Measurements from ENCODE around the gene THUMPD3. TPM values are rescaled to one million over a fixed set of nuclear protein-coding genes. Genes with fewer than 3 reads are reported as not detected.
A peak's percentile ranks its signal among the peaks of the same experiment; 100 is the strongest.

THUMPD3 gene
- total and polyA plus RNA-seq, 2 of the 13 experiments (the other 11 are each of a cell fraction or from before 2014, with no cell fraction given): 31.2 to 44.1 TPM

GRCh38 chr3:9402410-9403228, 39.8 kb downstream of the THUMPD3 start (continued):
- TF ChIP-seq ZNF530 (CRISPR knock-in tag; IDR thresholded peaks at IDR 0.05; ENCODE audit: low read depth): no peak
- TF ChIP-seq CCDC6 (CRISPR knock-in tag; IDR thresholded peaks at IDR 0.05): no peak
- 0 out of 2 replicates have a peak, but pooled peaks have one; percentile 39 for TF ChIP-seq HMG20B (CRISPR knock-in tag; conservative IDR thresholded peaks at IDR 0.05)
- TF ChIP-seq ZNF101 (CRISPR knock-in tag; IDR thresholded peaks at IDR 0.05; ENCODE audit: borderline replicate concordance, low read depth): no peak
- no peak for TF ChIP-seq ZKSCAN5 (CRISPR knock-in tag; IDR thresholded peaks at IDR 0.05)
- no peak for TF ChIP-seq ZNF580 (CRISPR knock-in tag; IDR thresholded peaks at IDR 0.05; ENCODE audit: borderline replicate concordance, low read depth)
- TF ChIP-seq ZNF207 (IDR thresholded peaks at IDR 0.05; ENCODE audit: borderline replicate concordance): no peak
- TF ChIP-seq GATAD1 (CRISPR knock-in tag; IDR thresholded peaks at IDR 0.05): 0 out of 2 replicates have a peak, but pooled peaks have one; percentile 41
- TF ChIP-seq TARDBP (CRISPR knock-in tag; IDR thresholded peaks at IDR 0.05): 0 out of 2 replicates have a peak, but pooled peaks have one; percentile 20
- no peak for TF ChIP-seq ZNF710 (CRISPR knock-in tag; IDR thresholded peaks at IDR 0.05; ENCODE audit: borderline replicate concordance)
- no peak for TF ChIP-seq IRX3 (CRISPR knock-in tag; IDR thresholded peaks at IDR 0.05; ENCODE audit: borderline replicate concordance, low read depth)
- TF ChIP-seq MIER2 (CRISPR knock-in tag; IDR thresholded peaks at IDR 0.05): 0 out of 2 replicates have a peak, but pooled peaks have one; percentile 25
- no peak for TF ChIP-seq ZNF318 (CRISPR knock-in tag; IDR thresholded peaks at IDR 0.05)
- peak; percentile 47; the same call in 1 of the 2 replicates for TF ChIP-seq ERF (CRISPR knock-in tag; IDR thresholded peaks at IDR 0.05)
- TF ChIP-seq MAX (IDR thresholded peaks at IDR 0.05): peak; percentile 35; the same call in 1 of the 2 replicates
- 0 out of 2 replicates have a peak, but pooled peaks have one; percentile 33 for TF ChIP-seq ZMYM3 (CRISPR knock-in tag; IDR thresholded peaks at IDR 0.05)
- no peak for TF ChIP-seq CEBPB (IDR thresholded peaks at IDR 0.05; ENCODE audit: borderline replicate concordance, low read depth, low read length)
- no peak for TF ChIP-seq HMGA1 (CRISPR knock-in tag; conservative IDR thresholded peaks at IDR 0.05)

Measured in HepG2 (cell line).